AG04450 (cell line): Measurements from ENCODE around the gene PIP5K1A. TPM values are rescaled to one million over a fixed set of nuclear protein-coding genes. Genes with fewer than 3 reads are reported as not detected.

Source experiments
- CTCF ChIA-PET: fragments of 300-600, 350-600 bp; formaldehyde crosslinking; extraction: SDS; loops from one replicate; lab custom pipeline; 2022; ENCODE audit warnings: antibody characterized with exemption, inconsistent platforms; lab: Charles Lee
- POLR2A ChIA-PET: fragments of 350-600 bp; formaldehyde crosslinking; extraction: SDS; loops from one replicate; lab custom pipeline; 2021; ENCODE audit warnings: antibody characterized with exemption, inconsistent platforms; lab: Yijun Ruan, JAX
- DNase-seq: peaks from one replicate; pipeline ENCODE4 v3.0.0-alpha.2; 2011; ENCODE audit warnings: low read depth, low spot score
- H3K27ac ChIP-seq: one replicate; pipeline ENCODE4 v1.5.1; 2012; ENCODE audit warnings: low read depth, low read length, control low read depth
- H3K27me3 ChIP-seq: one replicate; pipeline ENCODE4 v1.6.0; 2012; ENCODE audit warnings: low read length; ENCODE audit not compliant: control insufficient read depth, insufficient read depth
- H3K4me3 ChIP-seq: 2 replicates; pipeline ENCODE4 v1.5.1; 2011; ENCODE audit warnings: mild to moderate bottlenecking, low read depth, low read length, control low read depth
- H3K9me3 ChIP-seq: 2 replicates; pipeline ENCODE4 v1.5.1; 2012; ENCODE audit warnings: low read length; ENCODE audit not compliant: control insufficient read depth, insufficient read depth
- CTCF ChIP-seq: IDR thresholded peaks from 2 replicates; pipeline ENCODE4 v1.5.1; 2011; ENCODE audit warnings: low read depth, low read length, control low read depth, inconsistent platforms
- polyA plus RNA-seq: library from polyadenylated mRNA; depleted of rRNA; stranded (reverse); fragments of >200 nt; gene quantifications from 2 replicates; pipeline ENCODE4 v1.2.3, GENCODE V29; 2011

PIP5K1A gene
- polyA plus RNA-seq, 1 experiment, result 170 TPM

GRCh38 chr1:151246786-151247185, 48.4 kb downstream of the PIP5K1A start:
- Histone ChIP-seq H3K27ac (no peak overlapping the region), H3K27me3 (no peaks in the 10 kb centered on the region), H3K4me3 (no peak overlapping the region), H3K9me3 (no peaks in the 10 kb centered on the region; the same call in 1 of the 2 replicates)
- no peak for DNase-seq
- TF ChIP-seq CTCF, result no peak
- CTCF ChIA-PET, result no interaction called here
- POLR2A ChIA-PET, result interaction anchor here (0.6 kb wide), 1 partner anchor 11 kb away, joined by 4 read pairs; no protein-coding TSS in a partner anchor

- peak; percentile 42 for DNase-seq
- no peaks in the 10 kb centered on the region; the same call in 1 of the 2 replicates for H3K9me3 ChIP-seq
- H3K4me3 ChIP-seq, result no peak overlapping the region
- no peak overlapping the region for H3K27ac ChIP-seq
- CTCF ChIA-PET, result interaction anchor here (0.6 to 5.1 kb wide), 29 partner anchors 9 to 227 kb away, joined by 3 to 32 read pairs (median 5); partner anchors contain the start of genes TMOD4 and VPS72
- POLR2A ChIA-PET, result interaction anchor here (0.6 kb wide), 1 partner anchor 144 kb away, joined by 4 read pairs; no protein-coding TSS in a partner anchor
- H3K27me3 ChIP-seq, result no peaks in the 10 kb centered on the region
- TF ChIP-seq CTCF, result peak; percentile 94
Measured at GRCh38 chr1:151251656-151252470, 53.5 kb downstream of the PIP5K1A start.

GRCh38 chr1:151254217-151255213, 56.2 kb downstream of the PIP5K1A start, which contains the start of gene PSMD4:
Gene PSMD4 (plus strand): TSS chr1:151254734. CDS start chr1:151254783, 49 bp downstream.
- ChIA-PET CTCF (interaction anchor here (0.6 to 2.0 kb wide), 5 partner anchors 13 to 154 kb away, joined by 3 to 8 read pairs (median 7); no protein-coding TSS in a partner anchor), POLR2A (interaction anchor here (0.5 to 1.6 kb wide), 6 partner anchors 27 to 73 kb away, joined by 3 to 10 read pairs (median 4); partner anchors contain the start of genes PI4KB, VPS72 and ZNF687)

GRCh38 chr1:151255381-151255780, 57.0 kb downstream of the PIP5K1A start:
- DNase-seq, result no peak
- TF ChIP-seq CTCF, result no peak
- Histone ChIP-seq H3K27me3 (no peaks in the 10 kb centered on the region), H3K9me3 (no peaks in the 10 kb centered on the region; the same call in 1 of the 2 replicates), H3K27ac (no peak overlapping the region), H3K4me3 (peak overlapping the region; percentile 84)
- POLR2A ChIA-PET, result interaction anchor here (1.3 to 1.6 kb wide), 2 partner anchors 26 to 60 kb away, joined by 5 to 10 read pairs; partner anchors contain the start of gene ZNF687
- CTCF ChIA-PET, result interaction anchor here (1.6 to 2.0 kb wide), 2 partner anchors 85 to 155 kb away, joined by 7 to 8 read pairs; no protein-coding TSS in a partner anchor

More at GRCh38 chr1:151254217-151255213, 56.2 kb downstream of the PIP5K1A start, which contains the start of gene PSMD4:
- no peaks in the 10 kb centered on the region; the same call in 1 of the 2 replicates for H3K9me3 ChIP-seq
- no peak for TF ChIP-seq CTCF
- H3K27me3 ChIP-seq, result no peaks in the 10 kb centered on the region
- DNase-seq, result peak; percentile 88
- H3K4me3 ChIP-seq, result peak within 1 kb of the TSS; percentile 84
- H3K27ac ChIP-seq, result peak within 1 kb of the TSS; percentile 83
